GM19351 (cell line): ENCODE measurements around the gene TTBK1.

Experiments
- ATAC-seq: cut with Tn5 transposase; IDR thresholded peaks from one replicate; pipeline ENCODE4 v1.9.1; 2021; ENCODE audit warnings: mild to moderate bottlenecking, moderate library complexity; ENCODE audit not compliant: unreplicated experiment

Gene TTBK1

DNA sequence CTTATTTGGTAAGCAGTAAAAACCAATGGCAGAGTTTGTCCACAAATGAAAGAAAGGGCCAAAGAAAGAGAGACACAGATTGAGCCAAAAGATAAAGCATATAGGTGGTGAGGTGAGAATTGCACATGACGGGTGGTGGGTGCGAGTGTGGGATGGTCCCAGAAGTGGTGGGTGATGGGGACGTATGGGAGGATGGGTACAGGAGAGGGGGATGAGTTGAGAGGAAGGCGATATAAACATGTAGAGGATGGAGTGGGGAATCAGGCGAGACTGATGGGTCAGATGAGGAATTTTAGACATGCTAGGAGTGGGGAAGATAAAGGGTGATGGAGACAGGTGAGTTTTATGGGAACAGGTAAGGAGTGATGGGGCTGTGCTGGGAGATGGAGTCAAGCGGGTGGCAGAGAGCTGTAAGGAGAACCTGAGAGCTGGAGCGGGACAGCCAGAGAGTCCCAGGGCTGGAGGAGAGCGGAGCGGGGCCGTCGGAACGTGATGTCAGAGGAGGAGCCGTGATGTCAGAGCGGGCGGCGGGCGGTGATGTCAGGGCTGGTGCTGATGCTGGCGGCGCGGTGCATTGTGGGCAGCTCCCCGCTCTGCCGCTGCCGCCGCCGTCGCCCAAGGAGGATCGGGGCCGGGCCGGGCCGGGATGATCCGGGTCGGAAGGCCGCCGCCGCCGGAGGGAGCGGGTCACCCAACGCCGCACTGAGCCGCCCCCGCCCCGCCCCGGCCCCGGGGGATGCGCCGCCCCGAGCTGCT, at the start of gene TTBK1:
TSS of gene TTBK1 (plus strand) at position 574 of the 756 bp plus-strand sequence. CDS start 3,180 bp downstream, outside the sequence.
- ATAC-seq = no peak

- ATAC-seq = no peak
Measured at GRCh38 chr6:43193929-43194328, 49.4 kb upstream of the TTBK1 start.

GRCh38 chr6:43196337-43196736, 46.9 kb upstream of the TTBK1 start:
- ATAC-seq = no peak

- ATAC-seq = no peak
Measured at GRCh38 chr6:43199912-43200311, 43.4 kb upstream of the TTBK1 start.

DNA sequence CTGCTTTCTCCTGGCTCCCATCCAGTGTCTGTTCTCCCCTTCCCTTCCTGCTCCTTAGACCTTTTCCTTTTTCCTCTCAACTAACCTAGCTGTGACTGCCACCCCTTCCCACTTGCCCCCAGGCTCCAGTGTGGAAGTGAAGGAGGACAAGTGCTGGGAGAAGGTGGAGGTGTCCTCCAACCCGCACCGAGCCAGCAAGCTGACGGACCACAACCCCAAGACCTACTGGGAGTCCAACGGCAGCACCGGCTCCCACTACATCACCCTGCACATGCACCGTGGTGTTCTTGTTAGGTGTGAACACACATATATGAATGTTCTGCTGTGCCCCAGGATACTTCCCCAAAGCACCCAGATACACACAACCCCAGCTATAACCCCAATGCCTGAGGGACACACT, 42.7 kb upstream of the TTBK1 start:
- no peak for ATAC-seq

DNA sequence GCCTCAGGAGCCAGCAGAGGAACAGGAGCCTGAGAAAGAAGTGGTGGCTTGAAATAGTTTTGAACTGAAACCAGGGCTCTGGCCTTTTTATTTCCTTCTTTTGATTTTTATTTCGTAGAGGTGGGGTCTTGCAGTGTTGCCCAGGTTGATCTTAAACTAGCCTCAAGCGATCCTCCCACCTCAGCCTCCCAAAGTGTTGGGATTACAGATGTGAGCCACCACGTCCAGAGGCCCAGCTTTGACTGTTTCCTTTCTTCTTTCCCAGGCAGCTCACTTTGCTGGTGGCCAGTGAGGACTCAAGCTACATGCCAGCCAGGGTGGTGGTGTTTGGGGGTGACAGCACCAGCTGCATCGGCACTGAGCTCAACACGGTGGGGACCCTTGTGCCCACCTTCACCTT, 40.8 kb upstream of the TTBK1 start:
- no peak for ATAC-seq

GRCh38 chr6:43203029-43203717, 40.1 kb upstream of the TTBK1 start:
- no peak for ATAC-seq

DNA sequence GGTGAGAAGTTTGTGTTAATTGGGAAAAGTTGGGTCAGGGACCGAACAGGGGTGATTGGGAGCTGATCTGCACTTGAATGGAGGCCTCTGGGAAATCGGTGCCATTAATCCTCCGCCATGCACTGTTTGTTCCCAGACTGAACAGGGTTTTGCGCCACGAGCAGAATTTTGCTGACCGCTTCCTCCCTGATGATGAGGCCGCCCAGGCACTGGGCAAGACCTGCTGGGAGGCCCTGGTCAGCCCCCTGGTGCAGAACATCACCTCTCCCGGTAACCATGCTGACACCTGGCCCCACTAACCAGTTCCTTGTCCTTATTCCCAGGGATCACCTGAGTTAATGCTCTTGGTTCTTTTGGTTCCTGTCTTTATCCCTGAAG, 39.6 kb upstream of the TTBK1 start:
- no peak for ATAC-seq

DNA sequence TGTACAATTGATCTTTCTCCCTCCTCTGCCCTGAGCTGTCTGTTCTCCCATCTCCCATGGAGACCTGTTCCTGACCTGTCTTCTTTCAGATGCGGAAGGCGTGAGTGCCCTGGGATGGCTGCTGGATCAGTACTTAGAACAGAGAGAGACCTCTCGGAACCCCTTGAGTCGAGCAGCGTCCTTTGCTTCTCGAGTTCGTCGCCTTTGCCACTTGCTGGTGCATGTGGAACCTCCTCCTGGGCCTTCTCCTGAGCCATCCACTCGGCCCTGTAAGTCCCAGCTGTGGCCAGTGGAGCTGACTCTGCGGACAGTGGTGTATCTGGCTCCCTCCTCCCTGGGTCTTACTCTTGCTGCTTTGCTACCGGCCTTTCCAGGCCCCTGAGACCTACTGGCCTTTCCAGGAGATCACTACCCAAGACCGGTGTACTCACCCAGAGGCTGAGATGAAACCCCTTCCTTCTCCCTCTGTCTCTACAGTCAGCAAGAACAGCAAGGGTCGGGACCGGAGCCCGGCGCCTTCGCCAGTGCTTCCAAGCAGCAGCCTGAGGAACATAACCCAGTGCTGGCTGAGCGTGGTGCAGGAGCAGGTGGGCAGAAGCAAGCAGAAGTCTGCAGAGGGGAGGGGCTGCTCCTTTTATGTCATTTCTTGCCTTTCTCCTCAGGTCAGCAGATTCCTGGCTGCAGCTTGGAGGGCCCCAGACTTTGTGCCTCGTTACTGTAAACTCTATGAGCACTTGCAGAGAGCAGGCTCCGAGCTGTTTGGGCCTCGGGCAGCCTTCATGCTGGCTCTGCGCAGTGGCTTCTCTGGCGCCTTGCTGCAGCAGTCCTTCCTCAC, 38.8 kb upstream of the TTBK1 start:
- ATAC-seq = no peak

DNA sequence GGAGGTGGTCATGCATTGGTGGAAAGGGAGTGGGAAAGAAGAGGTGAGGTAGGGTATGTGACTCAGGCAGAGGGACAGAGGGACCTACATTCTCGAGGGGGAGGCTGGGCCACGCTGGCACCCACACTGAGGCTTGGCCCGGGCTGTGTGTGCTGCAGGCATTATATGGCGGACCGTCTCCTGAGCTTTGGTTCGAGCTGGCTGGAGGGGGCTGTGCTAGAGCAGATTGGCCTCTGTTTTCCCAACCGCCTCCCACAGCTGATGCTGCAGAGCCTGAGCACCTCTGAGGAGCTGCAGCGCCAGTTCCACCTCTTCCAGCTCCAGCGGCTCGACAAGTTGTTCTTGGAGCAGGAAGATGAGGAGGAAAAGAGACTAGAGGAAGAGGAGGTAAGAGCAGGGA, 37.4 kb upstream of the TTBK1 start:
- ATAC-seq = no peak

GRCh38 chr6:43207286-43207685, 36.0 kb upstream of the TTBK1 start:
- no peak for ATAC-seq

DNA sequence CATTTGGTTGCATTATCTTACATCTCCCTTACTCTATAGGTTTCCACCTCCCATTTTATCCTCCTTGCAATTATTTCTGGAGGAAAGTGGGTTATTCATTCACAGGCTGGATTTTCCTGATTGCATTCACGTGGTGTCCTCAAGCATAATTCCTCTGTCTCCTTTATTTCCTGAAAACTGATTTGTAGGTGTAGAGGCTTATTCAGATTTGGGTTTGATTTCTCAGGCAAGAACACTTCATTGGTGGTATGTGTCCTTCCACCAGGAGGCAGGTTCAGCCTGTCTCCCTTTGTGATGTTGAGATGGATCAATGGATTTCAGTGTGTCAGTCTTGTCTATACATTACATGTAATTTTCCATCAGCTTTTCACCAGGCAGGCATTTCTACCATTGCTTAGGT, 31.3 kb upstream of the TTBK1 start:
- no peak for ATAC-seq

DNA sequence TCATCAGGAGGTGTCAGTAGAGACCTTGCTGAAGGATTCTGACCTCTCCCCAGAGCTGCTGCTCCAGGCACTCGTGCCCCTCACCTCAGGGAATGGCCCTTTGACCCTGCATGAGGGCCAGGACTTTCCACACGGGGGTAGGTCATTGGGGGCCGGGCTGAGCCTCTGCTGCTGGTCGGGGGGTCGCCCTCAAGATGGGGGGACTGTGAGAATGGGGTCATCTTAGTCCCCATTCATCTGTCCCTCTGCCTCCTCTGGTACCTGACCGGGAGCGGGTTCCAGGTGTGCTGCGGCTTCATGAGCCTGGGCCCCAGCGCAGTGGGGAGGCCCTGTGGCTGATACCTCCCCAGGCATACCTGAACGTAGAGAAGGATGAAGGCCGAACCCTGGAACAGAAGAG, 29.9 kb upstream of the TTBK1 start:
- no peak for ATAC-seq

DNA sequence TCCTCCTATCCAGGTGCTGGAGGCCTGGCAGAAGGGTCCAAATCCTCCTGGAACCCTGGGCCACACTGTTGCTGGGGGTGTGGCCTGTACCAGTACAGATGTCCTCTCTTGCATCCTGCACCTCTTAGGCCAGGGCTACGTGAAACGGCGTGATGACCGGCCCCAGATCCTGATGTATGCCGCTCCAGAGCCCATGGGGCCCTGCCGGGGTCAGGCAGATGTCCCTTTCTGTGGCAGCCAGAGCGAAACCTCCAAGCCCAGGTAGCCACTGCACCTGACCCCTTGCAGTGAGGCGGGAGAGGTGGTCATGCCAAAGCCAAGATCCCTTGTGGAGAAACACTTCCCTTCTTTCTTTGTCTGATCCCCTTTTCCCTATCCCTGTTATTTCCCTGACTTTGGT, 28.2 kb upstream of the TTBK1 start:
- ATAC-seq = no peak

DNA sequence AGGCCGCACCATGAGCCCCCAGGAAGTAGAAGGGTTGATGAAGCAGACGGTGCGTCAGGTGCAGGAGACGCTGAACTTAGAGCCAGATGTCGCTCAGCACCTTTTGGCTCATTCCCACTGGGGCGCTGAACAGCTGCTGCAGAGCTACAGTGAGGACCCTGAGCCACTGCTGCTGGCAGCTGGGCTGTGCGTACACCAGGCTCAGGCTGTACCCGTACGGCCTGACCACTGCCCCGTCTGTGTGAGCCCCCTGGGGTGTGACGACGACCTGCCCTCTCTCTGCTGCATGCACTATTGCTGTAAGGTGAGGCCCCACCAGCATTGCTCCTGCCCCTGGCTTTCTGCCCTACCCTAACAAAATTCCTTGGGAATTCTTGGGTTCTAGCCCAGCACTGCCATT, 27.1 kb upstream of the TTBK1 start:
- ATAC-seq = no peak

- ATAC-seq = no peak
Measured at GRCh38 chr6:43217351-43217750, 25.9 kb upstream of the TTBK1 start.

DNA sequence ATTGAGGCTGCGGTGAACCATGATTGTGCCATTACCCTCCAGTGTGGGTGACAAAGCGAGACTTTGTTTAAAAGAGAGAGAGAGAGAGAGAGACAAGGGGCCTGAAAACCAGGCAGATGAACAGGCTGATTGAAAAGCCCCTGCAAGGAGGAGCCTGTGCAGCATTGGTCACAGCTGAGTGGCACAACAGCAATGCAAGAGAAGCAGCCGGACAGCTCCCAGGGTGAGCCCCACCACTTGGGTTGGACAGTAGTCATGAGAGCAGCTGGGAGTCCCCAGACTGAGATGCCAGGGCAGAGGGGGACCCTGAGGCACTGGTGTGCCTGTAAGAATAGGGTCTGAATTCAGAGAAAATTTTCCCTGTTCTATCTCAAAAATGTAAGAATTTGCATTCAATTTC, 24.2 kb upstream of the TTBK1 start:
- ATAC-seq = no peak

- ATAC-seq = no peak
Measured at GRCh38 chr6:43219814-43220213, 23.5 kb upstream of the TTBK1 start.

DNA sequence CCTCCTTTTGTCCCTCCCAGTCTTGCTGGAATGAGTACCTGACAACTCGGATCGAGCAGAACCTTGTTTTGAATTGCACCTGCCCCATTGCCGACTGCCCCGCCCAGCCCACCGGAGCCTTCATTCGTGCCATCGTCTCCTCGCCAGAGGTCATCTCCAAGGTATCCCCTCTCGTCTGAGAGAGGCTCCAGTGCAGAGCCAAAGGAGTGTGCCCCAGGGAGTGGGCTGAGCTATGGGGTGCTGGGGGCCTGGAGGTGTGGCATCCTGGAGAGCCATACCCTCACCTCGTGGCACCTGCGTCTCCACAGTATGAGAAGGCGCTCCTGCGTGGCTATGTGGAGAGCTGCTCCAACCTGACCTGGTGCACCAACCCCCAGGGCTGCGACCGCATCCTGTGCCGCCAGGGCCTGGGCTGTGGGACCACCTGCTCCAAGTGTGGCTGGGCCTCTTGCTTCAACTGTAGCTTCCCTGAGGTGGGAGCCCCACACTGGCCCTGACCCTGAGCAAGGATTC, 22.8 kb upstream of the TTBK1 start:
- no peak for ATAC-seq

GRCh38 chr6:43221046-43221972, 22.0 kb upstream of the TTBK1 start:
- no peak for ATAC-seq
